Body of pancreas (tissue), 4 donors: Measurements from ENCODE around the gene TCOF1. TPM values are rescaled to one million over a fixed set of nuclear protein-coding genes. Genes with fewer than 3 reads are reported as not detected.

Experiments
- ATAC-seq: fragments of 150-250 bp; one replicate; pipeline ENCODE4 v1.9.1; 2016
- DNase-seq, 4 donors: peaks; one replicate each; pipeline ENCODE4 v3.0.0-alpha.2; 2019
- H3K27ac ChIP-seq, 4 donors: fragments of 200-600 bp; sonication (generic); 1 replicate in 3 of 4; 2 replicates in 1 of 4; pipeline versions ENCODE4 v1.5.1 to v1.6.1; 2016 to 2019; ENCODE audit warnings: mild to moderate bottlenecking in 1 of 4, mixed read lengths in 1 of 4, moderate library complexity in 1 of 4
- H3K27me3 ChIP-seq, 2 donors: fragments of 200-600 bp; sonication (generic); one replicate each; pipeline ENCODE4 v1.6.0; 2016; ENCODE audit warnings: mild to moderate bottlenecking in 1 of 2
- H3K36me3 ChIP-seq, 2 donors: fragments of 200-600 bp; sonication (generic); replicated peaks in 1 of 2; 2 replicates each; pipeline ENCODE4 v1.5.1; 2016; ENCODE audit warnings: low read depth in 2 of 2; ENCODE audit not compliant: insufficient read depth in 1 of 2
- H3K4me1 ChIP-seq: fragments of 200-600 bp; sonication (generic); one replicate; pipeline ENCODE4 v1.6.0; 2016
- H3K4me3 ChIP-seq, 2 donors: fragments of 200-600 bp; sonication (generic); 1 replicate in 1 of 2; 2 replicates in 1 of 2; pipeline ENCODE4 v1.5.1; 2016 to 2019
- H3K9me3 ChIP-seq, 3 donors: fragments of 200-600 bp; sonication (generic); 1 replicate in 2 of 3; 2 replicates in 1 of 3; pipeline ENCODE4 v1.5.1; 2016
- POLR2A ChIP-seq, 3 donors: fragments of 450-650 bp; IDR thresholded peaks; one replicate each; pipeline ENCODE4 v1.6.1; 2016; ENCODE audit warnings: antibody characterized with exemption in 3 of 3, mild to moderate bottlenecking in 2 of 3
- WGBS, 2 donors: methylation state at CpG; one replicate each; pipeline ENCODE4 v1.1.5; 2017; 5-methylcytosine and 5-hydroxymethylcytosine counted together
- intact Hi-C: fragments of 100-400 bp; cut with DNase I; formaldehyde crosslinking; loops from one replicate; pipeline ENCODE4 v1.15.1; 2023
- total RNA-seq, 2 donors: library from RNA; depleted of rRNA; stranded (reverse); fragments of >200 nt; gene quantifications; one replicate each; pipeline ENCODE4 v1.1.0, GENCODE V29; 2016
- TF ChIP-seq, protein P1 (sequence below), 7 experiments: fragments of 450-650 bp in 4 of 7; fragments of 200-600 bp in 3 of 7; sonication (generic) in 3 of 7; IDR thresholded peaks; one replicate each; pipeline ENCODE4 v1.5.1; 2016 to 2019; ENCODE audit warnings: antibody characterized with exemption in 7 of 7

TCOF1 gene
- total RNA-seq, 2 donors from 2014 or later: 18.9 to 23.4 TPM

DNA sequence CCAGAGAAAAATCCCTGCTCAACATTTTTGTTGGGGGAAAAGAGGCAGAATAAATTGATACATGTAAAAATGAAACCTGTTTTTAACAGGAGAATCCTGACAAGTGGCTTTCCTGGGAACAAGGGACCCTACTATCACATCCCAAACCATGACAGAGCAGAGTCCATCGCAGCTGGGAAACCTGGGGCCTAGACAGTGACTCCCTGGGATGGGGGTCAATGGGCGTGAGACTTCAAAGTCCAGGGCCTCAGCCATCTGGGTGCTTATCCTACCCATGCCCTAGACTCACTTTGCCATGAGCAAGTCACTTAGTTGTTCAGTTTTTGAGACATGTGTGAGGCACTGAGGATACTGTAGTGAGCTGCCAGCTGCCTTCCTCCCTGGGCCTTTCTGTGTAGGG lies 5.7 kb downstream of the TCOF1 start:
- intact Hi-C loops: no loop called here
- TF ChIP-seq POLR2A (IDR thresholded peaks at IDR 0.05): no peak
- TF ChIP-seq, protein P1, sequence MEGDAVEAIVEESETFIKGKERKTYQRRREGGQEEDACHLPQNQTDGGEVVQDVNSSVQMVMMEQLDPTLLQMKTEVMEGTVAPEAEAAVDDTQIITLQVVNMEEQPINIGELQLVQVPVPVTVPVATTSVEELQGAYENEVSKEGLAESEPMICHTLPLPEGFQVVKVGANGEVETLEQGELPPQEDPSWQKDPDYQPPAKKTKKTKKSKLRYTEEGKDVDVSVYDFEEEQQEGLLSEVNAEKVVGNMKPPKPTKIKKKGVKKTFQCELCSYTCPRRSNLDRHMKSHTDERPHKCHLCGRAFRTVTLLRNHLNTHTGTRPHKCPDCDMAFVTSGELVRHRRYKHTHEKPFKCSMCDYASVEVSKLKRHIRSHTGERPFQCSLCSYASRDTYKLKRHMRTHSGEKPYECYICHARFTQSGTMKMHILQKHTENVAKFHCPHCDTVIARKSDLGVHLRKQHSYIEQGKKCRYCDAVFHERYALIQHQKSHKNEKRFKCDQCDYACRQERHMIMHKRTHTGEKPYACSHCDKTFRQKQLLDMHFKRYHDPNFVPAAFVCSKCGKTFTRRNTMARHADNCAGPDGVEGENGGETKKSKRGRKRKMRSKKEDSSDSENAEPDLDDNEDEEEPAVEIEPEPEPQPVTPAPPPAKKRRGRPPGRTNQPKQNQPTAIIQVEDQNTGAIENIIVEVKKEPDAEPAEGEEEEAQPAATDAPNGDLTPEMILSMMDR (IDR thresholded peaks at IDR 0.05): no peak
- WGBS, 2 donors: 92 to 100% methylated on average over 2 of the region's 2 CpGs
- H3K36me3 ChIP-seq: peaks cover 0 to 33% of the 10 kb centered on the region in 2 donors
- no peaks in the 10 kb centered on the region for H3K27me3 ChIP-seq
- H3K9me3 ChIP-seq: no peaks in the 10 kb centered on the region
- peaks cover 14% of the 10 kb centered on the region for H3K4me1 ChIP-seq
- no peak overlapping the region for H3K27ac ChIP-seq
- DNase-seq (no peak), ATAC-seq (no peak)
- H3K4me3 ChIP-seq: no peak overlapping the region

- no peaks in the 10 kb centered on the region for H3K27me3 ChIP-seq
- DNase-seq: no peak
- H3K36me3 ChIP-seq: peaks cover 0 to 33% of the 10 kb centered on the region in 2 donors
- WGBS, 2 donors: 85 to 91% methylated on average over 9 of the region's 9 CpGs
- no peak overlapping the region for H3K27ac ChIP-seq
- ATAC-seq: no peak
- peaks cover 6% of the 10 kb centered on the region for H3K4me1 ChIP-seq
- TF ChIP-seq, protein P1 (IDR thresholded peaks at IDR 0.05): no peak
- no peak for TF ChIP-seq POLR2A (IDR thresholded peaks at IDR 0.05)
- no peak overlapping the region for H3K4me3 ChIP-seq
- no peaks in the 10 kb centered on the region for H3K9me3 ChIP-seq
- intact Hi-C loops: no loop called here
Measured at GRCh38 chr5:150364004-150364403, 6.5 kb downstream of the TCOF1 start.

DNA sequence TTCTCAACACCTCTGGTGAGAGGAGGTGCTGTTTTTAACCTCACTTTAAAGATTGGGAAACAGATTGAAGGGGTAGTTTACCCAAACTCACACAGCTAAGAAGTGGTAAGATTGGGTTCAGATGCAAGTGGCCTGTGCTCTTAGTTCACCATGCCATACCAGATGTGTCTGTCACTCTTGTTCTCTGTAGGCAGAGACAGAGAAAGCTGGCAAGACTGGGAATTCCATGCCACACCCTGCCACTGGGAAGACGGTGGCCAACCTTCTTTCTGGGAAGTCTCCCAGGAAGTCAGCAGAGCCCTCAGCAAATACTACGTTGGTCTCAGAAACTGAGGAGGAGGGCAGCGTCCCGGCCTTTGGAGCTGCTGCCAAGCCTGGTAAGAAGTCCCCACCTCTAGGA lies 11.0 kb downstream of the TCOF1 start:
- DNase-seq (no peak), ATAC-seq (no peak)
- intact Hi-C loops: no loop called here
- TF ChIP-seq POLR2A (IDR thresholded peaks at IDR 0.05): no peak
- TF ChIP-seq, protein P1 (IDR thresholded peaks at IDR 0.05): no peak
- H3K36me3 ChIP-seq: peaks cover 13 to 58% of the 10 kb centered on the region in 2 donors
- no peaks in the 10 kb centered on the region for H3K9me3 ChIP-seq
- H3K4me1 ChIP-seq: no peaks in the 10 kb centered on the region
- no peak overlapping the region for H3K27ac ChIP-seq
- H3K27me3 ChIP-seq: no peaks in the 10 kb centered on the region
- H3K4me3 ChIP-seq: no peak overlapping the region
- WGBS, 2 donors: 94 to 97% methylated on average over 3 to 4 of the region's 4 CpGs

DNA sequence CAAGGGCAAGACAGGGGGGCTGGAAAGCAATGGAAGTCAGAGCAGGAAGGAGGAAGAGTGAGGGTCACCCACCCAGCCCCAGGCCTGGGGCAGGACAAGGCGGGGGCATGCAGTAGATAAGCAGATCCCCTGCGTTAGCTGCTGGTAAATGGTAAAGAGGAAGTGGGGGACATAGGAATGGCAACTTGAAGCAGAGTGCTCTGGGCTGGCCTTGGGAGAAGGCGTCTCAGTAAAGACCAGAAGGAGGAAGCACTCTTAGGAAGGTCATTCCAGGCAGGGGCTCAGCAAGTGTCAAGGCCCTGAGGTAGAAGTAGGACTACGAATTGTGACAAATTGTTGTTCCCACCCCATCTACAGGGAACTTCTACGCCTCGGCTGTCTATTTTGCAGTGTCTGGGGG lies 15.1 kb downstream of the TCOF1 start:
- Histone ChIP-seq H3K9me3 (no peaks in the 10 kb centered on the region), H3K27me3 (no peaks in the 10 kb centered on the region), H3K36me3 (peaks cover 31 to 79% of the 10 kb centered on the region in 2 donors), H3K4me1 (no peaks in the 10 kb centered on the region), H3K4me3 (no peak overlapping the region), H3K27ac (no peak overlapping the region)
- intact Hi-C loops: no loop called here
- DNase-seq (no peak), ATAC-seq (no peak)
- TF ChIP-seq, protein P1 (IDR thresholded peaks at IDR 0.05): no peak
- no peak for TF ChIP-seq POLR2A (IDR thresholded peaks at IDR 0.05)
- 91 to 98% methylated on average over 6 of the region's 6 CpGs for WGBS, 2 donors

DNA sequence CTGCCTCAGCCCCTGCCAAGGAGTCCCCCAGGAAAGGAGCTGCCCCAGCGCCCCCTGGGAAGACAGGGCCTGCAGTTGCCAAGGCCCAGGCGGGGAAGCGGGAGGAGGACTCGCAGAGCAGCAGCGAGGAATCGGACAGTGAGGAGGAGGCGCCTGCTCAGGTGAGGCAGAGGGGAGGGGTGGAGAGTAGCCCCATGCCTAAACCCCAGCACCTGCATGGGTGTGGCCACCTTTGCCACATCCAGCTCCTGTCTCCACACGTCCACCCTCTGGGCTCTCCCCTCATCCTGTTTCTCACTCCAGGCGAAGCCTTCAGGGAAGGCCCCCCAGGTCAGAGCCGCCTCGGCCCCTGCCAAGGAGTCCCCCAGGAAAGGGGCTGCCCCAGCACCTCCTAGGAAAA lies 17.2 kb downstream of the TCOF1 start:
- Histone ChIP-seq H3K27ac (no peak overlapping the region), H3K36me3 (peaks cover 31 to 83% of the 10 kb centered on the region in 2 donors), H3K4me1 (no peaks in the 10 kb centered on the region), H3K4me3 (no peak overlapping the region), H3K27me3 (no peaks in the 10 kb centered on the region), H3K9me3 (no peaks in the 10 kb centered on the region)
- WGBS, 2 donors: 89 to 94% methylated on average over 11 of the region's 11 CpGs
- intact Hi-C loops: no loop called here
- DNase-seq: no peak
- no peak for ATAC-seq
- TF ChIP-seq POLR2A (IDR thresholded peaks at IDR 0.05): no peak
- TF ChIP-seq, protein P1 (IDR thresholded peaks at IDR 0.05): no peak
